Measurements from ENCODE around the gene RNF5. TPM values are rescaled to one million over a fixed set of nuclear protein-coding genes. Genes with fewer than 3 reads are reported as not detected.

Gene RNF5
- total and polyA plus RNA-seq, 7 donors = 61.5 to 220 (median 107) TPM

DNA sequence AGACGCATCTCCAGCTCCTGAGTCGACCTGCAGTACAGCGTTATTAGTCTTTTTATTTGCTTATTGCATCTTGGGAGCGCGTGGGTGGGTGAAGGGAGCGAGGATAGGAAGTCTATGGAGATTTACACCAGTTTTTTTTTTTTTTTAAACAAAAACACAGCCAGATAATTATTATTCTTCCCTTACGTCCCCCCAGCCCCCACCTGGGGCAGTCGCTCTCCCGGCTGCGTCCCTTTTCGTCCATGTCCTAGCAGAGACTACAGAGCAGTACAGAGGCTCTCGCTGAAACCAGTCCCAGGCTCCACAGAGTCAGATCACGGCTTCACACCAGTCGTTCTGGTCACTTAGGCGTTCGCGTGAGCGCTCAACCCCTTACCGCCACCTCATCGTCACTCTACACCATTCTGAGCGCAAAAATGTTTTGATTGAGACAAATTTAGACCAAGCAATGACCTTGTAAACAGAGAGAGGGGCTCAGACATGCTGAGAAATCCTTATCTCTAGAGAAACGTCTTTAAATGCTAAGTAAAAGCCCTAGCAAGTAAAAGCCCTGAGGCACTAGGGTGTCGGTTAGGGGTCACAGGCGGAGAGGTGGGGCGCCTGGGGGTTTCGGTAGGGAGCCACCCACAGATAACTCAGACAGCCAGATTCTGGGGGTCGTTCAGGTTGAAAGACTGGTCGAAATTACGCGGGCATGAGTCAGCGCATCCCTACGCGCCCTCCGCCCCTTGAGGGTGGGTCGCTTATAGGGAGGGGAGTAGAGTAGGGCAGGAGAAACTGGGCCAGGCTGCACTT, 25.2 kb upstream of the RNF5 start:
- TF ChIP-seq, protein P1, sequence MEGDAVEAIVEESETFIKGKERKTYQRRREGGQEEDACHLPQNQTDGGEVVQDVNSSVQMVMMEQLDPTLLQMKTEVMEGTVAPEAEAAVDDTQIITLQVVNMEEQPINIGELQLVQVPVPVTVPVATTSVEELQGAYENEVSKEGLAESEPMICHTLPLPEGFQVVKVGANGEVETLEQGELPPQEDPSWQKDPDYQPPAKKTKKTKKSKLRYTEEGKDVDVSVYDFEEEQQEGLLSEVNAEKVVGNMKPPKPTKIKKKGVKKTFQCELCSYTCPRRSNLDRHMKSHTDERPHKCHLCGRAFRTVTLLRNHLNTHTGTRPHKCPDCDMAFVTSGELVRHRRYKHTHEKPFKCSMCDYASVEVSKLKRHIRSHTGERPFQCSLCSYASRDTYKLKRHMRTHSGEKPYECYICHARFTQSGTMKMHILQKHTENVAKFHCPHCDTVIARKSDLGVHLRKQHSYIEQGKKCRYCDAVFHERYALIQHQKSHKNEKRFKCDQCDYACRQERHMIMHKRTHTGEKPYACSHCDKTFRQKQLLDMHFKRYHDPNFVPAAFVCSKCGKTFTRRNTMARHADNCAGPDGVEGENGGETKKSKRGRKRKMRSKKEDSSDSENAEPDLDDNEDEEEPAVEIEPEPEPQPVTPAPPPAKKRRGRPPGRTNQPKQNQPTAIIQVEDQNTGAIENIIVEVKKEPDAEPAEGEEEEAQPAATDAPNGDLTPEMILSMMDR (IDR thresholded peaks at IDR 0.05) = no peak
- peak in 3 of 4 donors; percentile 11 to 37 (median 30) for TF ChIP-seq POLR2AphosphoS5 (IDR thresholded peaks at IDR 0.05)
- intact Hi-C loops (cut with DNase I) = loop anchor here (1.0 to 10.0 kb wide), 3 partner anchors 23 to 108 kb away; partner anchors contain the start of gene FKBPL
- Histone ChIP-seq H3K9me3 (no peaks in the 10 kb centered on the region), H3K4me3 (peak overlapping the region; percentile 61 to 80 (median 78)), H3K27me3 (no peaks in the 10 kb centered on the region), H3K4me1 (peaks cover 0 to 59% (median 49%) of the 10 kb centered on the region in 4 donors), H3K27ac (peak overlapping the region; percentile 88 to 93 (median 92)), H3K36me3 (peaks cover 7 to 42% (median 10%) of the 10 kb centered on the region in 4 donors)
- peak; percentile 78 for DNase-seq
- 44 to 52% methylated on average over 35 of the region's 35 CpGs for WGBS, 2 donors

DNA sequence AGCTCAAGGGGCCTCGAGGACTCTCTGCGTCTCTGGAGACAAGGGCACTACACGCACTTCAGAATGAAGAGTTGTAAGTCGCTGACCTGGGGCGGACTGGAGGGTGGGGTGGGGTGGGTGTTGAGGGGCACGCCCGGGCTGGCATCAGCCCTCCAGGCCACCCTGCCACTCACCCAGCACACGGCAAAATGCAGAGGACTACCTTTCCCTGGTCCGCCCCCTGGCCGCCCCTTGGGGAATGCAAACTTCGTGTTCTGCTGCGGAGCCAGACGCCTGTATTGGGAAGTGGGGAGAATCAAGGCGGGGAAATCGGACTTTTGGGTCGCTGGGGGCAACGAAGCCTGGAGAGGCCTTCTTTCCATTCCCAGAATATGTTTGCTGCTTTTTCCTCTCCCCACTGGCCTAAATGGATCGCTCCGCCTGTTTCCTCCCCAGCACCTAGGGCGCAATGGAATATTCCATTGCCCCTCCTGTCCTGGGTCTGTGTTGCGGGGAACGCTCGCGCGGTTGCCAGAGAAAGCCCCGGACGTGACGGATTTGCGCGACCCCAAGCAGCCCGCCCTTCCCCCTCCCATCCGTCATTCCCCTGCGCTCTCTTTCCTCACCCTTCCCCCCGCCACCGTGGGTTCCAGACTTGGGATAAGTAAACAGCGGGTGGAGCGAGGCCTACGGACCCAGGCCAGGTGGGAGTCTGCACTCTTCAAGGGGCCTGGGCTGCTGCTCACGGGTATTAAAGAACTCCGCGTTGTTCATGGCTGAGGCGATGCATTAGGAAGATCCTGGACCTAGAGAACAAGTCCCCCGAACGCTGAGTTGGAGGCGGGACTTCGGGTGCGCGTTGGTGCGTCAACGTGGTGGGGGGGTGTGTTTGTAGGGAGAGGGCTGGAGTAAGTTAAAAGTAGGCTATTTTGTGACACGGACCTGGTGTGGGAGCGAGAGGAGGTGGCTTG, 24.4 kb upstream of the RNF5 start, which contains the start of gene PPT2:
Gene PPT2, plus strand, starts transcription at position 578 of the 950 bp plus-strand sequence. CDS start 454 bp downstream, outside the sequence.
- peak; percentile 98 for DNase-seq
- peak within 1 kb of the TSS; percentile 61 to 80 (median 78) for H3K4me3 ChIP-seq
- H3K4me1 ChIP-seq = peaks cover 0 to 59% (median 49%) of the 10 kb centered on the region in 4 donors
- no peaks in the 10 kb centered on the region for H3K9me3 ChIP-seq
- peaks cover 14 to 42% (median 18%) of the 10 kb centered on the region in 4 donors for H3K36me3 ChIP-seq
- H3K27me3 ChIP-seq = no peaks in the 10 kb centered on the region
- peak within 1 kb of the TSS; percentile 88 to 93 (median 92) for H3K27ac ChIP-seq
- TF ChIP-seq POLR2A (IDR thresholded peaks at IDR 0.05) (peak in 1 of 2 donors; percentile 47), EP300 (IDR thresholded peaks at IDR 0.05) (peak in 2 of 4 donors; percentile 2 to 91), POLR2AphosphoS5 (IDR thresholded peaks at IDR 0.05) (peak; percentile 77 to 89 (median 82))
- TF ChIP-seq, protein P1 (IDR thresholded peaks at IDR 0.05) = peak in 2 of 4 experiments; percentile 13 to 19
- intact Hi-C loops (cut with DNase I) = loop anchor here (1.0 to 10.0 kb wide), 4 partner anchors 22 to 109 kb away; partner anchors contain the start of gene AGPAT1
- 2 to 3% methylated on average over 52 of the region's 52 CpGs for WGBS, 2 donors

DNA sequence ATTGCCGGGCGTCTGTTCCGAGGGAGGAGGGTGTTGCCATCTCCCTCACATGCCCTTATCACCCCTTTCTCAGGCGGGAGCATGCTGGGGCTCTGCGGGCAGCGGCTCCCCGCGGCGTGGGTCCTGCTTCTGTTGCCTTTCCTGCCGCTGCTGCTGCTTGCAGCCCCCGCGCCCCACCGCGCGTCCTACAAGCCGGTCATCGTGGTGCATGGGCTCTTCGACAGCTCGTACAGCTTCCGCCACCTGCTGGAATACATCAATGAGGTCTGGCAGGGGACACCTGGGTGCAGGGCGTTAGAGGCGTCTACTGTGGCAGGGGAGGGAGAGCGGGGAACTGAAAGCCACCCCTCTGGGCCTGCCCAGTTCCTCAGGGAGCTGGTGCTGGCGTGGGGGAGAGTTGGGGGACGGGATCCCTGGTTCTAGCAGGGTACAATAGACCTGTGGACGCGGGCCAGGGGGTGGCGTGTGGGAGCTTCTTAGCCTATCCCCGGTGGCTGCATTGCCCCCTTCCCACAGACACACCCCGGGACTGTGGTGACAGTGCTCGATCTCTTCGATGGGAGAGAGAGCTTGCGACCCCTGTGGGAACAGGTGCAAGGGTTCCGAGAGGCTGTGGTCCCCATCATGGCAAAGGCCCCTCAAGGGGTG, 23.6 kb upstream of the RNF5 start:
- 3 to 4% methylated on average over 34 of the region's 34 CpGs for WGBS, 2 donors
- H3K27ac ChIP-seq = peak overlapping the region; percentile 88 to 93 (median 92)
- peak in 3 of 4 donors; percentile 4 to 26 (median 15) for TF ChIP-seq POLR2AphosphoS5 (IDR thresholded peaks at IDR 0.05)
- TF ChIP-seq, protein P1 (IDR thresholded peaks at IDR 0.05) = peak; percentile 55 to 77 (median 60)
- no peak for TF ChIP-seq POLR2A (IDR thresholded peaks at IDR 0.05)
- no peak for TF ChIP-seq EP300 (IDR thresholded peaks at IDR 0.05)
- no peaks in the 10 kb centered on the region for H3K9me3 ChIP-seq
- peak; percentile 89 for DNase-seq
- peaks cover 14 to 39% (median 20%) of the 10 kb centered on the region in 4 donors for H3K36me3 ChIP-seq
- H3K4me3 ChIP-seq = peak overlapping the region; percentile 61 to 80 (median 78)
- intact Hi-C loops (cut with DNase I) = loop anchor here (1.0 to 10.0 kb wide), 4 partner anchors 22 to 110 kb away; partner anchors contain the start of gene AGPAT1
- H3K4me1 ChIP-seq = peaks cover 0 to 57% (median 49%) of the 10 kb centered on the region in 4 donors
- no peaks in the 10 kb centered on the region for H3K27me3 ChIP-seq

DNA sequence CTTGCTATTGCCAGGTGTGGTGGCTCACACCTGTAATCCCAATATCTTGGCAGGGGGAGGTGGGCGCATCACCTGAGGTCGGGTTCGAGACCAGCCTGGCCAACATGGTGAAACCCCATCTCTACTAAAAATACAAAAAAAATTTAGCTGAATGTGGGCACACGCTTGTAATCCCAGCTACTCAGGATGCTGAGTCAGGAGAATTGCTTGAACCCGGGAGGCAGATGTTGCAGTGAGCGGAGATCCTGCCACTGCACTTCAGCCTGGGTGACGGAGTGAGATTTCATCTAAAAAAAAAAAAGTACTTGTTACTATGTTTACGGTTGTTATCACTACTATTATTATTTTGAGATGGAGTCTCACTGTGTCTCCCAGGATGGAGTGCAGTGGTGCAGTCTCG, 21.3 kb upstream of the RNF5 start:
- DNase-seq = no peak
- TF ChIP-seq, protein P1 (IDR thresholded peaks at IDR 0.05) = no peak
- no peak for TF ChIP-seq EP300 (IDR thresholded peaks at IDR 0.05)
- no peak for TF ChIP-seq POLR2AphosphoS5 (IDR thresholded peaks at IDR 0.05)
- TF ChIP-seq POLR2A (IDR thresholded peaks at IDR 0.05) = no peak
- no peaks in the 10 kb centered on the region for H3K9me3 ChIP-seq
- H3K27ac ChIP-seq = no peak overlapping the region
- WGBS, 2 donors = 90 to 94% methylated on average over 9 of the region's 9 CpGs
- H3K36me3 ChIP-seq = peaks cover 14 to 45% (median 20%) of the 10 kb centered on the region in 4 donors
- H3K4me3 ChIP-seq = no peak overlapping the region
- peaks cover 0 to 36% (median 30%) of the 10 kb centered on the region in 4 donors for H3K4me1 ChIP-seq
- no peaks in the 10 kb centered on the region for H3K27me3 ChIP-seq
- intact Hi-C loops (cut with DNase I) = loop anchor here (10.0 kb wide), 1 partner anchor 112 kb away; no protein-coding TSS in a partner anchor

Measured in sigmoid colon (tissue), 7 donors.